GM12874 (cell line): Measurements from ENCODE around the gene LRRC15.

Experiments used
- CTCF ChIP-seq: IDR thresholded peaks from 2 replicates; pipeline ENCODE4 v1.5.1; 2011; ENCODE audit warnings: low read depth, mild to moderate bottlenecking, control low read depth, low read length, moderate library complexity; ENCODE audit not compliant: insufficient read depth

Gene LRRC15

GRCh38 chr3:194399874-194400411, 30.4 kb upstream of the LRRC15 start:
- TF ChIP-seq CTCF: no peak

- no peak for TF ChIP-seq CTCF
These were observed 29.6 kb upstream of the LRRC15 start, which contains the start of gene GP5 for GRCh38 chr3:194399166-194399565. Gene GP5 (minus strand): TSS chr3:194399266. CDS start chr3:194398282, 984 bp downstream.

GRCh38 chr3:194397757-194398312, 28.3 kb upstream of the LRRC15 start:
- no peak for TF ChIP-seq CTCF

- no peak for TF ChIP-seq CTCF
These were observed 27.6 kb upstream of the LRRC15 start for GRCh38 chr3:194396859-194397756.

- TF ChIP-seq CTCF: no peak
These were observed 27.0 kb upstream of the LRRC15 start for GRCh38 chr3:194396539-194396858.

- no peak for TF ChIP-seq CTCF
These were observed 26.4 kb upstream of the LRRC15 start for GRCh38 chr3:194395778-194396538.

- no peak for TF ChIP-seq CTCF
These were observed 25.7 kb upstream of the LRRC15 start for GRCh38 chr3:194395212-194395611.
